MM.1S (cell line): Measurements from ENCODE around the gene POLR3E.

ENCODE experiments used
- DNase-seq: peaks from one replicate; pipeline ENCODE4 v3.0.0-alpha.2; 2015
- H2AFZ ChIP-seq: fragments of 300-600 bp; sonication (generic); 2 replicates; pipeline ENCODE4 v1.6.0; 2016; ENCODE audit warnings: antibody characterized with exemption, low read length
- H3F3A ChIP-seq: fragments of 300-600 bp; sonication (generic); 2 replicates; pipeline ENCODE4 v1.6.1; 2016; ENCODE audit warnings: mild to moderate bottlenecking, antibody characterized with exemption, low read length, moderate library complexity, mixed read lengths; ENCODE audit not compliant: insufficient read depth
- H3K27ac ChIP-seq: fragments of 300-600 bp; sonication (generic); 2 replicates; pipeline ENCODE4 v1.5.1; 2016; ENCODE audit warnings: mild to moderate bottlenecking, low read length
- H3K27me3 ChIP-seq: fragments of 300-600 bp; sonication (generic); replicated peaks from 2 replicates; pipeline ENCODE4 v1.6.0; 2016; ENCODE audit warnings: low read length; ENCODE audit not compliant: insufficient read depth
- H3K36me3 ChIP-seq: fragments of 300-600 bp; sonication (generic); replicated peaks from 2 replicates; pipeline ENCODE4 v1.6.1; 2016; ENCODE audit warnings: mild to moderate bottlenecking, low read length, mixed read lengths; ENCODE audit not compliant: insufficient read depth
- H3K4me1 ChIP-seq: fragments of 300-600 bp; sonication (generic); 2 replicates; pipeline ENCODE4 v1.6.1; 2016; ENCODE audit warnings: low read length, mixed read lengths
- H3K4me2 ChIP-seq: fragments of 300-600 bp; sonication (generic); 2 replicates; pipeline ENCODE4 v1.6.0; 2016; ENCODE audit warnings: low read depth, low read length
- H3K4me3 ChIP-seq: fragments of 300-600 bp; sonication (generic); 2 replicates; pipeline ENCODE4 v1.5.1; 2016; ENCODE audit warnings: low read length, mixed read lengths
- H3K79me2 ChIP-seq: fragments of 300-600 bp; sonication (generic); 2 replicates; pipeline ENCODE4 v1.6.1; 2016; ENCODE audit warnings: mixed run types, low read length, mixed read lengths
- H3K9ac ChIP-seq: fragments of 300-600 bp; sonication (generic); 2 replicates; pipeline ENCODE4 v1.6.1; 2016; ENCODE audit warnings: low read length, mixed read lengths
- H3K9me2 ChIP-seq: fragments of 300-600 bp; sonication (generic); replicated peaks from 2 replicates; pipeline ENCODE4 v1.6.1; 2016; ENCODE audit warnings: mild to moderate bottlenecking, low read length, mixed read lengths; ENCODE audit not compliant: insufficient read depth
- H3K9me3 ChIP-seq: fragments of 300-600 bp; sonication (generic); replicated peaks from 2 replicates; pipeline ENCODE4 v1.6.1; 2016; ENCODE audit warnings: mild to moderate bottlenecking, low read length, mixed read lengths; ENCODE audit not compliant: insufficient read depth
- H4K20me1 ChIP-seq: fragments of 300-600 bp; sonication (generic); 2 replicates; pipeline ENCODE4 v1.6.1; 2016; ENCODE audit warnings: mild to moderate bottlenecking, low read length, moderate library complexity, mixed read lengths; ENCODE audit not compliant: insufficient read depth
- EZH2 ChIP-seq: fragments of 300-600 bp; sonication (generic); optimal IDR thresholded peaks from 2 replicates; pipeline ENCODE3; 2017; ENCODE audit warnings: low read depth, mild to moderate bottlenecking, antibody characterized with exemption, low read length, mixed read lengths
- EZH2phosphoT487 ChIP-seq: fragments of 300-600 bp; sonication (generic); IDR thresholded peaks from 2 replicates; pipeline ENCODE4 v1.6.1; 2018; ENCODE audit warnings: antibody characterized with exemption, low read length
- TF ChIP-seq, protein P1 (sequence below): fragments of 300-600 bp; sonication (generic); IDR thresholded peaks from 2 replicates; pipeline ENCODE4 v1.5.1; 2016; ENCODE audit warnings: antibody characterized with exemption, low read length, mixed read lengths

Gene POLR3E

GRCh38 chr16:22340945-22341344, 43.7 kb downstream of the POLR3E start:
- no peaks in the 10 kb centered on the region for H3K27me3 ChIP-seq

GRCh38 chr16:22342082-22342481, 44.9 kb downstream of the POLR3E start:
- no peaks in the 10 kb centered on the region for H3K27me3 ChIP-seq
- H3K27ac ChIP-seq, result no peak overlapping the region
- H3K79me2 ChIP-seq, result no peaks in the 10 kb centered on the region
- no peak for DNase-seq
- no peak overlapping the region for H2AFZ ChIP-seq
- H3K9me2 ChIP-seq, result no peaks in the 10 kb centered on the region
- H3K4me3 ChIP-seq, result no peak overlapping the region
- H4K20me1 ChIP-seq, result no peaks in the 10 kb centered on the region
- no peak overlapping the region for H3K4me2 ChIP-seq
- H3K9ac ChIP-seq, result no peak overlapping the region
- H3K36me3 ChIP-seq, result no peaks in the 10 kb centered on the region
- TF ChIP-seq, protein P1, sequence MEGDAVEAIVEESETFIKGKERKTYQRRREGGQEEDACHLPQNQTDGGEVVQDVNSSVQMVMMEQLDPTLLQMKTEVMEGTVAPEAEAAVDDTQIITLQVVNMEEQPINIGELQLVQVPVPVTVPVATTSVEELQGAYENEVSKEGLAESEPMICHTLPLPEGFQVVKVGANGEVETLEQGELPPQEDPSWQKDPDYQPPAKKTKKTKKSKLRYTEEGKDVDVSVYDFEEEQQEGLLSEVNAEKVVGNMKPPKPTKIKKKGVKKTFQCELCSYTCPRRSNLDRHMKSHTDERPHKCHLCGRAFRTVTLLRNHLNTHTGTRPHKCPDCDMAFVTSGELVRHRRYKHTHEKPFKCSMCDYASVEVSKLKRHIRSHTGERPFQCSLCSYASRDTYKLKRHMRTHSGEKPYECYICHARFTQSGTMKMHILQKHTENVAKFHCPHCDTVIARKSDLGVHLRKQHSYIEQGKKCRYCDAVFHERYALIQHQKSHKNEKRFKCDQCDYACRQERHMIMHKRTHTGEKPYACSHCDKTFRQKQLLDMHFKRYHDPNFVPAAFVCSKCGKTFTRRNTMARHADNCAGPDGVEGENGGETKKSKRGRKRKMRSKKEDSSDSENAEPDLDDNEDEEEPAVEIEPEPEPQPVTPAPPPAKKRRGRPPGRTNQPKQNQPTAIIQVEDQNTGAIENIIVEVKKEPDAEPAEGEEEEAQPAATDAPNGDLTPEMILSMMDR, result no peak
- TF ChIP-seq EZH2phosphoT487 (no peak), EZH2 (no peak)
- H3F3A ChIP-seq, result 0 out of 2 replicates have a peak, but pooled peaks cover 3% of the 10 kb centered on the region
- no peaks in the 10 kb centered on the region for H3K9me3 ChIP-seq
- 0 out of 2 replicates have a peak, but pooled peaks cover 7% of the 10 kb centered on the region for H3K4me1 ChIP-seq

More at GRCh38 chr16:22340945-22341344, 43.7 kb downstream of the POLR3E start:
- no peak for TF ChIP-seq EZH2phosphoT487
- no peak for TF ChIP-seq EZH2
- TF ChIP-seq, protein P1, result no peak
- no peak overlapping the region for H3K4me3 ChIP-seq
- H3K4me2 ChIP-seq, result no peak overlapping the region
- H3K4me1 ChIP-seq, result 0 out of 2 replicates have a peak, but pooled peaks cover 7% of the 10 kb centered on the region
- no peak overlapping the region for H2AFZ ChIP-seq
- H3K9ac ChIP-seq, result no peak overlapping the region
- no peaks in the 10 kb centered on the region for H3K9me2 ChIP-seq
- no peaks in the 10 kb centered on the region for H3K36me3 ChIP-seq
- H3F3A ChIP-seq, result 0 out of 2 replicates have a peak, but pooled peaks cover 3% of the 10 kb centered on the region
- no peaks in the 10 kb centered on the region for H3K9me3 ChIP-seq
- no peaks in the 10 kb centered on the region for H4K20me1 ChIP-seq
- H3K79me2 ChIP-seq, result no peaks in the 10 kb centered on the region
- no peak overlapping the region for H3K27ac ChIP-seq
- no peak for DNase-seq

DNA sequence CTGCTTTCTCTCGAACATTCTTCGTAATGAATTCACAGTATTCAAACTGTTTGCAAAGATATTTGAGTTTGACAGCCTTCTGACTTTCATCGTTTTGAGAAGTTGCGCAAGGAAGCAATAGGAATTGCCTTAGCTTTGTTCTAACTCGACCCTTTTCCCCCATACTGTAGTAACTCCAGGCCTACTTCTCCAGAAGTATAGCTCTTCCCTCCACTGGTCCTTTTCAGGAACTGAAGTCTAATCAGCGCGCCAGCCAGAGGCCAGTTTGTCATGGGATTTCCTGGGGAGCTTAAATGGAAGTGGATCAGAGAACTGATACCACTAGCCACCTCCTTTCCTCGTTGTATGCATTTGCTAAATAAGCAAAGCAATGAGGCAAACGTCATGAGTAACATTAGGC, 49.3 kb downstream of the POLR3E start:
- Histone ChIP-seq H3K27me3 (no peaks in the 10 kb centered on the region), H3K9me3 (no peaks in the 10 kb centered on the region), H3K4me3 (no peak overlapping the region), H3K4me1 (no peaks in the 10 kb centered on the region), H3K79me2 (peaks cover 11% of the 10 kb centered on the region), H2AFZ (no peak overlapping the region), H3K36me3 (0 out of 2 replicates have a peak, but pooled peaks cover 17% of the 10 kb centered on the region), H3F3A (no peaks in the 10 kb centered on the region), H3K4me2 (no peak overlapping the region), H3K9ac (no peak overlapping the region), H4K20me1 (no peaks in the 10 kb centered on the region), H3K27ac (no peak overlapping the region), H3K9me2 (no peaks in the 10 kb centered on the region)
- TF ChIP-seq EZH2phosphoT487 (no peak), EZH2 (no peak)
- TF ChIP-seq, protein P1, result no peak
- no peak for DNase-seq
